ENCODE measurements around the gene STK39.

STK39 gene

GRCh38 chr2:168008646-168009195 lies 238.7 kb downstream of the STK39 start:
- Histone ChIP-seq H3K79me1 (replicated peaks; ENCODE audit: low read length, poor library complexity, severe bottlenecking) (no peaks in the 10 kb centered on the region), H4K8ac (ENCODE audit: low read length) (no peak overlapping the region), H2AK5ac (ENCODE audit: low read length, severe bottlenecking) (no peak overlapping the region), H3K14ac (ENCODE audit: low read length in 2 of 2) (no peak overlapping the region), H2AFZ (ENCODE audit: low read depth, low read length) (no peak overlapping the region), H2BK12ac (ENCODE audit: low read length in 2 of 2) (no peak overlapping the region), H2BK15ac (ENCODE audit: low read depth, poor library complexity, severe bottlenecking) (no peak overlapping the region), H3K18ac (ENCODE audit: low read depth in 1 of 2, low read length in 2 of 2) (no peak overlapping the region), H3K4me3 (ENCODE audit: insufficient read depth in 1 of 2, low read depth in 1 of 2, low read length in 2 of 2) (no peak overlapping the region), H4K91ac (ENCODE audit: low read length) (no peak overlapping the region), H3K4me1 (ENCODE audit: control insufficient read depth, insufficient read depth, low read depth, low read length) (no peaks in the 10 kb centered on the region), H3K23ac (ENCODE audit: low read length in 2 of 2) (no peak overlapping the region), H3K4ac (ENCODE audit: low read depth in 1 of 2, low read length in 2 of 2) (no peak overlapping the region), H3K27ac (ENCODE audit: low read length, poor library complexity, severe bottlenecking) (no peak overlapping the region), H3K36me3 (ENCODE audit: control insufficient read depth in 1 of 2, insufficient read depth in 2 of 2, low read depth in 1 of 2, low read length in 2 of 2) (peaks cover 2 to 35% of the 10 kb centered on the region in 2 experiments), H3K9me3 (ENCODE audit: control insufficient read depth, low read length) (peaks cover 8% of the 10 kb centered on the region), H3K27me3 (ENCODE audit: control insufficient read depth in 1 of 2, insufficient read depth in 1 of 2, low read length in 2 of 2) (no peaks in the 10 kb centered on the region), H3K4me2 (ENCODE audit: low read length, poor library complexity, severe bottlenecking) (no peak overlapping the region), H2BK120ac (ENCODE audit: low read depth, low read length) (no peak overlapping the region), H3K9ac (ENCODE audit: low read length) (no peak overlapping the region), H2BK5ac (ENCODE audit: low read depth, low read length, poor library complexity, severe bottlenecking) (no peak overlapping the region)
- WGBS: 92% methylated on average over 2 of the region's 3 CpGs
- DNase-seq: no peak

DNA sequence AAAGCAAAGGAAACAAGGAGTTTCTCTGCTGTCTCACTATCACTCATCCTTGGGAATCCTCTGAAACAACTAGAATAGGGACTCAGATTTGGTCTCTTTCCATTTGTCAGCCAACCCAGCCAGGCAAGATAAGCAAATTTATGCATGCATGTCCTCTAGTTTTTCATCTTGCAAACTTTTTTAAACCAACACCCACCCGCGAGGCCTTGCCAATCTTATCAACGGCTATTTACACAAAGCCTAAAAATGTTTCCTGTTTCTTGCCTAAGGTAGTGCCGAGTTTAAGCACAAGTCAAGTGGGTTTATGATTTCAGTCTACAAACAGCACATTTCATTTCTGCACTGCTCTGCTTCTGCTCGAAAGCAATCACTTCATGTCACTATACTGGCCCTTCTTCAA lies 240.9 kb downstream of the STK39 start:
- peaks cover 2 to 25% of the 10 kb centered on the region in 2 experiments for H3K36me3 ChIP-seq (ENCODE audit: control insufficient read depth in 1 of 2, insufficient read depth in 2 of 2, low read depth in 1 of 2, low read length in 2 of 2)
- H2BK5ac ChIP-seq (ENCODE audit: low read depth, low read length, poor library complexity, severe bottlenecking): no peak overlapping the region
- no peaks in the 10 kb centered on the region for H3K27me3 ChIP-seq (ENCODE audit: control insufficient read depth in 1 of 2, insufficient read depth in 1 of 2, low read length in 2 of 2)
- H3K4me3 ChIP-seq (ENCODE audit: insufficient read depth in 1 of 2, low read depth in 1 of 2, low read length in 2 of 2): no peak overlapping the region
- no peak overlapping the region for H4K91ac ChIP-seq (ENCODE audit: low read length)
- no peak overlapping the region for H2AFZ ChIP-seq (ENCODE audit: low read depth, low read length)
- no peak overlapping the region for H3K27ac ChIP-seq (ENCODE audit: low read length, poor library complexity, severe bottlenecking)
- no peak overlapping the region for H3K4me2 ChIP-seq (ENCODE audit: low read length, poor library complexity, severe bottlenecking)
- no peak overlapping the region for H3K14ac ChIP-seq (ENCODE audit: low read length in 2 of 2)
- peaks cover 8% of the 10 kb centered on the region for H3K9me3 ChIP-seq (ENCODE audit: control insufficient read depth, low read length)
- H3K4me1 ChIP-seq (ENCODE audit: control insufficient read depth, insufficient read depth, low read depth, low read length): peaks cover 2% of the 10 kb centered on the region
- WGBS: 64% methylated on average over 5 of the region's 5 CpGs
- H3K9ac ChIP-seq (ENCODE audit: low read length): no peak overlapping the region
- no peak overlapping the region for H2BK120ac ChIP-seq (ENCODE audit: low read depth, low read length)
- no peak overlapping the region for H2BK15ac ChIP-seq (ENCODE audit: low read depth, poor library complexity, severe bottlenecking)
- H3K23ac ChIP-seq (ENCODE audit: low read length in 2 of 2): no peak overlapping the region
- no peak for DNase-seq
- no peak overlapping the region for H2AK5ac ChIP-seq (ENCODE audit: low read length, severe bottlenecking)
- H4K8ac ChIP-seq (ENCODE audit: low read length): no peak overlapping the region
- H2BK12ac ChIP-seq (ENCODE audit: low read length in 2 of 2): no peak overlapping the region
- H3K4ac ChIP-seq (ENCODE audit: low read depth in 1 of 2, low read length in 2 of 2): no peak overlapping the region
- no peak overlapping the region for H3K18ac ChIP-seq (ENCODE audit: low read depth in 1 of 2, low read length in 2 of 2)
- H3K79me1 ChIP-seq (replicated peaks; ENCODE audit: low read length, poor library complexity, severe bottlenecking): no peaks in the 10 kb centered on the region

GRCh38 chr2:168005586-168005985 lies 241.8 kb downstream of the STK39 start:
- no peak for DNase-seq
- Histone ChIP-seq H2BK15ac (ENCODE audit: low read depth, poor library complexity, severe bottlenecking) (no peak overlapping the region), H3K4me1 (ENCODE audit: control insufficient read depth, insufficient read depth, low read depth, low read length) (peaks cover 2% of the 10 kb centered on the region), H3K23ac (ENCODE audit: low read length in 2 of 2) (no peak overlapping the region), H4K91ac (ENCODE audit: low read length) (no peak overlapping the region), H2BK5ac (ENCODE audit: low read depth, low read length, poor library complexity, severe bottlenecking) (no peak overlapping the region), H3K4me3 (ENCODE audit: insufficient read depth in 1 of 2, low read depth in 1 of 2, low read length in 2 of 2) (no peak overlapping the region), H3K9me3 (ENCODE audit: control insufficient read depth, low read length) (peaks cover 8% of the 10 kb centered on the region), H3K4ac (ENCODE audit: low read depth in 1 of 2, low read length in 2 of 2) (no peak overlapping the region), H3K79me1 (replicated peaks; ENCODE audit: low read length, poor library complexity, severe bottlenecking) (no peaks in the 10 kb centered on the region), H3K9ac (ENCODE audit: low read length) (no peak overlapping the region), H3K36me3 (ENCODE audit: control insufficient read depth in 1 of 2, insufficient read depth in 2 of 2, low read depth in 1 of 2, low read length in 2 of 2) (peaks cover 2 to 24% of the 10 kb centered on the region in 2 experiments), H2AK5ac (ENCODE audit: low read length, severe bottlenecking) (no peak overlapping the region), H3K27ac (ENCODE audit: low read length, poor library complexity, severe bottlenecking) (no peak overlapping the region), H3K18ac (ENCODE audit: low read depth in 1 of 2, low read length in 2 of 2) (no peak overlapping the region), H2BK12ac (ENCODE audit: low read length in 2 of 2) (no peak overlapping the region), H3K27me3 (ENCODE audit: control insufficient read depth in 1 of 2, insufficient read depth in 1 of 2, low read length in 2 of 2) (no peaks in the 10 kb centered on the region), H3K4me2 (ENCODE audit: low read length, poor library complexity, severe bottlenecking) (no peak overlapping the region), H3K14ac (ENCODE audit: low read length in 2 of 2) (no peak overlapping the region), H2BK120ac (ENCODE audit: low read depth, low read length) (no peak overlapping the region), H4K8ac (ENCODE audit: low read length) (no peak overlapping the region), H2AFZ (ENCODE audit: low read depth, low read length) (no peak overlapping the region)
- 98% methylated on average over 3 of the region's 3 CpGs for whole genome bisulfite sequencing

DNA sequence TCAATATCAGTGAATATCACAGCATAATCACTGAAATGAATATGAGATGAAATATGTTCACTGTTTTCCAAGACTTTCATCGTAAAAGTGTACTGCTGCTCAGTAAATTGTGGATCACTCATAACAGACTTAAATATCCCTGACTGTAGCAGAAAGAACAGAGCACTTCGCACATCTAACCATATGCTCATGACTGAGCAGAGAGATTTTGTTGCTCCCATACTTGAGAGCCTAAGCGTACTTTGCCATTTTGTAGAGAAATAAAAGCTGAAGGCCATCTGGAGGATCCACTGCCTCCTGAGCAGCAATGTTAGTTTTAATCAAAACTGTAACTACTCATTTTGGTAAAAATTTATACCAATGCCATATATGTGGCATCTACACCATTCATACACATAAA lies 243.5 kb downstream of the STK39 start:
- H3K14ac ChIP-seq (ENCODE audit: low read length in 2 of 2): no peak overlapping the region
- H2BK120ac ChIP-seq (ENCODE audit: low read depth, low read length): no peak overlapping the region
- peaks cover 2% of the 10 kb centered on the region for H3K4me1 ChIP-seq (ENCODE audit: control insufficient read depth, insufficient read depth, low read depth, low read length)
- no peak overlapping the region for H2BK5ac ChIP-seq (ENCODE audit: low read depth, low read length, poor library complexity, severe bottlenecking)
- H3K27ac ChIP-seq (ENCODE audit: low read length, poor library complexity, severe bottlenecking): no peak overlapping the region
- no peak overlapping the region for H2AK5ac ChIP-seq (ENCODE audit: low read length, severe bottlenecking)
- peak overlapping the region in 1 of 2 experiments; percentile 26 for H3K4ac ChIP-seq (ENCODE audit: low read depth in 1 of 2, low read length in 2 of 2)
- H3K18ac ChIP-seq (ENCODE audit: low read depth in 1 of 2, low read length in 2 of 2): no peak overlapping the region
- no peak overlapping the region for H3K4me3 ChIP-seq (ENCODE audit: insufficient read depth in 1 of 2, low read depth in 1 of 2, low read length in 2 of 2)
- H3K23ac ChIP-seq (ENCODE audit: low read length in 2 of 2): no peak overlapping the region
- no peak for DNase-seq
- no peak overlapping the region for H2BK15ac ChIP-seq (ENCODE audit: low read depth, poor library complexity, severe bottlenecking)
- no peak overlapping the region for H4K8ac ChIP-seq (ENCODE audit: low read length)
- H2AFZ ChIP-seq (ENCODE audit: low read depth, low read length): no peak overlapping the region
- no peaks in the 10 kb centered on the region for H3K79me1 ChIP-seq (replicated peaks; ENCODE audit: low read length, poor library complexity, severe bottlenecking)
- no peak overlapping the region for H3K4me2 ChIP-seq (ENCODE audit: low read length, poor library complexity, severe bottlenecking)
- no peak overlapping the region for H4K91ac ChIP-seq (ENCODE audit: low read length)
- peaks cover 2 to 19% of the 10 kb centered on the region in 2 experiments for H3K36me3 ChIP-seq (ENCODE audit: control insufficient read depth in 1 of 2, insufficient read depth in 2 of 2, low read depth in 1 of 2, low read length in 2 of 2)
- H3K27me3 ChIP-seq (ENCODE audit: control insufficient read depth in 1 of 2, insufficient read depth in 1 of 2, low read length in 2 of 2): no peaks in the 10 kb centered on the region
- no peak overlapping the region for H3K9ac ChIP-seq (ENCODE audit: low read length)
- peaks cover 8% of the 10 kb centered on the region for H3K9me3 ChIP-seq (ENCODE audit: control insufficient read depth, low read length)
- WGBS: 100% methylated on average over 2 of the region's 3 CpGs
- H2BK12ac ChIP-seq (ENCODE audit: low read length in 2 of 2): no peak overlapping the region

All from mesenchymal stem cell (in vitro differentiated cells and primary cell).